Bladder microvascular endothelial cell (primary cell): Measurements from ENCODE around the gene BICD2. TPM values are rescaled to one million over a fixed set of nuclear protein-coding genes. Genes with fewer than 3 reads are reported as not detected.

ENCODE experiments used
- total RNA-seq: library from RNA; depleted of rRNA; stranded (reverse); fragments of >200 nt; gene quantifications from 2 replicates; pipeline ENCODE4 v1.2.3, GENCODE V29; 2014

Gene BICD2
- 36.4 and 83.5 TPM in 2 replicates for total RNA-seq

GRCh38 chr9:92764381-92764987 is at the start of gene BICD2:
BICD2 (minus strand) TSS chr9:92764833; CDS start chr9:92764744, 89 bp downstream.

GRCh38 chr9:92669890-92670708 is 94.5 kb downstream of the BICD2 start, which contains the start of gene IPPK:
IPPK (minus strand) TSS chr9:92670131; CDS start chr9:92669988, 143 bp downstream.

Other genes starting within 250 kb of the BICD2 start
- not detected in 2 replicates for gene ECM2, start 228.8 kb downstream of the BICD2 start, total RNA-seq
- gene IPPK, start 94.7 kb downstream of the BICD2 start, total RNA-seq = 7.4 and 32.8 TPM in 2 replicates
- gene ZNF484, start 113.2 kb upstream of the BICD2 start, total RNA-seq = 6.6 and 14.4 TPM in 2 replicates
- under 0.01 TPM in 1 of 2 replicates, not detected in the other for gene FGD3, start 182.7 kb upstream of the BICD2 start, total RNA-seq